Ishikawa (cell line): Measurements from ENCODE around the gene COL6A1.

Experiments
- CEBPB ChIP-seq: IDR thresholded peaks from 2 replicates; pipeline ENCODE4 v1.6.1; 2012
- CREB1 ChIP-seq: IDR thresholded peaks from 2 replicates; pipeline ENCODE4 v1.6.1; 2012; ENCODE audit warnings: low read depth
- EGR1 ChIP-seq: IDR thresholded peaks from 2 replicates; pipeline ENCODE4 v1.6.1; 2012
- EP300 ChIP-seq: IDR thresholded peaks from 2 replicates; pipeline ENCODE4 v1.6.1; 2012; ENCODE audit warnings: borderline replicate concordance
- FOXM1 ChIP-seq: IDR thresholded peaks from 2 replicates; pipeline ENCODE4 v1.6.1; 2012; ENCODE audit warnings: low read depth, borderline replicate concordance
- MAX ChIP-seq: IDR thresholded peaks from 2 replicates; pipeline ENCODE4 v1.6.1; 2012
- NFIC ChIP-seq: IDR thresholded peaks from 2 replicates; pipeline ENCODE4 v1.6.1; 2012
- RAD21 ChIP-seq: IDR thresholded peaks from 2 replicates; pipeline ENCODE4 v1.6.1; 2012; ENCODE audit warnings: low read depth
- TAF1 ChIP-seq: IDR thresholded peaks from 2 replicates; pipeline ENCODE4 v1.6.1; 2012; ENCODE audit warnings: low read depth, mild to moderate bottlenecking
- TCF12 ChIP-seq: IDR thresholded peaks from 2 replicates; pipeline ENCODE4 v1.6.1; 2012; ENCODE audit warnings: low read depth
- TEAD4 ChIP-seq: IDR thresholded peaks from 2 replicates; pipeline ENCODE4 v1.6.1; 2012
- USF1 ChIP-seq: IDR thresholded peaks from 2 replicates; pipeline ENCODE4 v1.6.1; 2012
- YY1 ChIP-seq: IDR thresholded peaks from 2 replicates; pipeline ENCODE4 v1.6.1; 2012; ENCODE audit warnings: low read depth
- ZBTB7A ChIP-seq: IDR thresholded peaks from 2 replicates; pipeline ENCODE4 v1.6.1; 2012; ENCODE audit warnings: low read depth
- TF ChIP-seq, protein P1 (sequence below): IDR thresholded peaks from 2 replicates; pipeline ENCODE4 v1.6.1; 2012; ENCODE audit warnings: low read depth, mild to moderate bottlenecking

Gene COL6A1

DNA sequence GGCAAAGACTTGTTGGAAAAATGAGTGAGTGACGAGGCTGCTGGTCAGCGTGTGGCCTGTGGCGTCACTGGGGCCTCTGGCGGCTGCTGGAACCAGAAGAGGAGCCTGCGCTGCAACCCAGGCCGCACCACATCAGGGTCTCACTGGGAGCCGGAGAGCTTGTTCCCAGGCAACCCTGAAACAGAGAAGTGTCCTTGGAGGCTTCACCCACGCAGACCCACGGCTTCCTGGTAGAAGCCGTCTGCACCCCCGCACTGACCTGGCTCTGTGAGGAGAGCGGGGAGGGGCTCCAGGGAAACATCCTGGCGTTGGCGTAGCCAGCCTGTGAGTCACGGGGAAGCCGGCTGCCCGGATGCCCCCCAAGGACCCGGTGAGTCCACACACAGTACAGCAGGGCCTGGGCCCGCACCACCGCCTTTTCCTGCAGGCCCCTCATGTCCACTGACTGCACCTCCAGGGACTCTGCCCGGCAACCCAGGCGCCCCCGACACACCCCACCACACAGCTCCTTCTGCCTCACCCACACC is 57.4 kb downstream of the COL6A1 start:
- TF ChIP-seq RAD21 = no peak
- no peak for TF ChIP-seq TEAD4
- no peak for TF ChIP-seq FOXM1
- no peak for TF ChIP-seq NFIC
- TF ChIP-seq CREB1 = no peak
- no peak for TF ChIP-seq YY1
- TF ChIP-seq, protein P1, sequence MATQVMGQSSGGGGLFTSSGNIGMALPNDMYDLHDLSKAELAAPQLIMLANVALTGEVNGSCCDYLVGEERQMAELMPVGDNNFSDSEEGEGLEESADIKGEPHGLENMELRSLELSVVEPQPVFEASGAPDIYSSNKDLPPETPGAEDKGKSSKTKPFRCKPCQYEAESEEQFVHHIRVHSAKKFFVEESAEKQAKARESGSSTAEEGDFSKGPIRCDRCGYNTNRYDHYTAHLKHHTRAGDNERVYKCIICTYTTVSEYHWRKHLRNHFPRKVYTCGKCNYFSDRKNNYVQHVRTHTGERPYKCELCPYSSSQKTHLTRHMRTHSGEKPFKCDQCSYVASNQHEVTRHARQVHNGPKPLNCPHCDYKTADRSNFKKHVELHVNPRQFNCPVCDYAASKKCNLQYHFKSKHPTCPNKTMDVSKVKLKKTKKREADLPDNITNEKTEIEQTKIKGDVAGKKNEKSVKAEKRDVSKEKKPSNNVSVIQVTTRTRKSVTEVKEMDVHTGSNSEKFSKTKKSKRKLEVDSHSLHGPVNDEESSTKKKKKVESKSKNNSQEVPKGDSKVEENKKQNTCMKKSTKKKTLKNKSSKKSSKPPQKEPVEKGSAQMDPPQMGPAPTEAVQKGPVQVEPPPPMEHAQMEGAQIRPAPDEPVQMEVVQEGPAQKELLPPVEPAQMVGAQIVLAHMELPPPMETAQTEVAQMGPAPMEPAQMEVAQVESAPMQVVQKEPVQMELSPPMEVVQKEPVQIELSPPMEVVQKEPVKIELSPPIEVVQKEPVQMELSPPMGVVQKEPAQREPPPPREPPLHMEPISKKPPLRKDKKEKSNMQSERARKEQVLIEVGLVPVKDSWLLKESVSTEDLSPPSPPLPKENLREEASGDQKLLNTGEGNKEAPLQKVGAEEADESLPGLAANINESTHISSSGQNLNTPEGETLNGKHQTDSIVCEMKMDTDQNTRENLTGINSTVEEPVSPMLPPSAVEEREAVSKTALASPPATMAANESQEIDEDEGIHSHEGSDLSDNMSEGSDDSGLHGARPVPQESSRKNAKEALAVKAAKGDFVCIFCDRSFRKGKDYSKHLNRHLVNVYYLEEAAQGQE = no peak
- TF ChIP-seq EP300 = no peak
- no peak for TF ChIP-seq TAF1
- TF ChIP-seq ZBTB7A = no peak
- no peak for TF ChIP-seq USF1

DNA sequence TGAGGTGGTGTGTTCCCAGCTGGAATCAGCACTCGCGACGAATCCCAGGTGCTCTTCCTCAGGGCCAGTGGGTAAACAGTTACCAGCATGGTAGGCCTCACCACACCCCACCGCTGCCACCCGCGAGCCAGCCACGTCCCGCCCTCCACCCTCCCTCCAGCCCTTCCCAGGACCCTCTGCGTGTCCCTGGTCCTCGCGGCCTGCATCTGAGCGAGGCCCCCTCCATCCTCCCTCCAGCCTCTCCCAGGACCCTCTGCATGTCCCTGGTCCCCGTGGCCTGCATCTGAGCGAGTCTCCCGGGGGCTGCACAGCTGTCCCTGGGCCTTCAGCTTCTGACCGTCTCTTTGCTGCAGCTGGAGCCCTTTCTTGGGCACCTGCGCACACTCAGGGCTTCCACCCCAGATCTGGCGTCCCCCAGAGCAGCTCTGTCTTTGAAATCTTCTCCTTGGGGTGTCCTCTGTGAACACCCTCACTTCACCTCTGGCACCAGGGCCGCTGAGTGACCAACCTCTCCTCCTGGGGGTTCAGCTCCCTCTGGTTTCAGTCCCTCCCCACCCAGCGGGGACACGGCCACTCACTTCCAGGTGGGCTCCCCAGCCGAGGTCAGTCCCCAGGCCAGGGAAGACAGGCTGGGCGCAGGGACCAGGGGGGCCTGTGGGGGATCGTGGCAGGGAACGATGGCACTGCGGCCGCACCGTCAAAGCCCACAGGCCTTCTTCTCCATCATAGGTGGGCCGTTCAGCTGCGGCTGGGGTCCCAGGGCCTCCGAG is 58.5 kb downstream of the COL6A1 start:
- no peak for TF ChIP-seq NFIC
- TF ChIP-seq CEBPB = no peak
- TF ChIP-seq TEAD4 = no peak
- TF ChIP-seq ZBTB7A = no peak
- TF ChIP-seq TAF1 = no peak
- TF ChIP-seq, protein P1 = no peak
- no peak for TF ChIP-seq TCF12
- TF ChIP-seq MAX = no peak

- TF ChIP-seq YY1 (no peak), USF1 (no peak), TEAD4 (no peak), MAX (no peak), CEBPB (no peak), FOXM1 (no peak), EGR1 (no peak), RAD21 (no peak), TAF1 (no peak), ZBTB7A (no peak), EP300 (no peak), NFIC (no peak), CREB1 (no peak)
- TF ChIP-seq, protein P1 = no peak
These were observed 59.1 kb downstream of the COL6A1 start for GRCh38 chr21:46040707-46041106.

- TF ChIP-seq TCF12 (no peak), FOXM1 (no peak), TAF1 (no peak), YY1 (no peak)
These were observed 59.6 kb downstream of the COL6A1 start for GRCh38 chr21:46041183-46041582.

DNA sequence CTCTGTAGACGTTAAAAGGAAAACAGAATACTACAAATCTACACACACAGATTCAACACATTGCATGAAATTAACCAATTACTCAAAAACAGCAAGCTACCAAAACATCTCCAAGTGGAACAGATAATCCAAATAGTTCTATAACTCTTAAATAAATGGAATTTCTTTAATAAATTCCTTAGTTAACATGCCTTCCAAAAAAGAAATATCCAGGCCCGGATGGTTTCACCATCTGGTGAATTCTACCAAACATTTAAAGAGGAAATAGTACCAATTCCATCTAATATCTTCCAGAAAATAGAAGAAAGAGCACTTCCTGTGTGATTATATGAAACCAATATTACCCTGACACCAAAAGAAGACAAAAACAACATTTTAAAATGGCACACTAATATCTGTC is 63.6 kb downstream of the COL6A1 start:
- TF ChIP-seq NFIC (no peak), YY1 (no peak), TCF12 (no peak), USF1 (no peak), EP300 (no peak), EGR1 (no peak), FOXM1 (no peak), MAX (no peak), TAF1 (no peak), CEBPB (no peak)
